ENCODE data around the gene FOS.
A peak's percentile ranks its signal among the peaks of the same experiment; 100 is the strongest.

The FOS gene

GRCh38 chr14:75267141-75267721 lies 11.4 kb upstream of the FOS start:
- TF ChIP-seq, protein P1, sequence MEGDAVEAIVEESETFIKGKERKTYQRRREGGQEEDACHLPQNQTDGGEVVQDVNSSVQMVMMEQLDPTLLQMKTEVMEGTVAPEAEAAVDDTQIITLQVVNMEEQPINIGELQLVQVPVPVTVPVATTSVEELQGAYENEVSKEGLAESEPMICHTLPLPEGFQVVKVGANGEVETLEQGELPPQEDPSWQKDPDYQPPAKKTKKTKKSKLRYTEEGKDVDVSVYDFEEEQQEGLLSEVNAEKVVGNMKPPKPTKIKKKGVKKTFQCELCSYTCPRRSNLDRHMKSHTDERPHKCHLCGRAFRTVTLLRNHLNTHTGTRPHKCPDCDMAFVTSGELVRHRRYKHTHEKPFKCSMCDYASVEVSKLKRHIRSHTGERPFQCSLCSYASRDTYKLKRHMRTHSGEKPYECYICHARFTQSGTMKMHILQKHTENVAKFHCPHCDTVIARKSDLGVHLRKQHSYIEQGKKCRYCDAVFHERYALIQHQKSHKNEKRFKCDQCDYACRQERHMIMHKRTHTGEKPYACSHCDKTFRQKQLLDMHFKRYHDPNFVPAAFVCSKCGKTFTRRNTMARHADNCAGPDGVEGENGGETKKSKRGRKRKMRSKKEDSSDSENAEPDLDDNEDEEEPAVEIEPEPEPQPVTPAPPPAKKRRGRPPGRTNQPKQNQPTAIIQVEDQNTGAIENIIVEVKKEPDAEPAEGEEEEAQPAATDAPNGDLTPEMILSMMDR (conservative IDR thresholded peaks at IDR 0.05; ENCODE audit: control insufficient read depth, insufficient read depth, low read depth, low read length) = no peak
- H3K4me3 ChIP-seq (ENCODE audit: control insufficient read depth, low read depth, low read length) = no peak overlapping the region
- no peak for DNase-seq (ENCODE audit: low read depth)

- TF ChIP-seq, protein P1 (conservative IDR thresholded peaks at IDR 0.05; ENCODE audit: control insufficient read depth, insufficient read depth, low read depth, low read length) = no peak
- DNase-seq (ENCODE audit: low read depth) = no peak
- H3K4me3 ChIP-seq (ENCODE audit: control insufficient read depth, low read depth, low read length) = no peak overlapping the region
Observed at GRCh38 chr14:75268633-75269550, 9.7 kb upstream of the FOS start.

GRCh38 chr14:75271514-75271913 lies 7.1 kb upstream of the FOS start:
- no peak for DNase-seq (ENCODE audit: low read depth)
- no peak overlapping the region for H3K4me3 ChIP-seq (ENCODE audit: control insufficient read depth, low read depth, low read length)
- TF ChIP-seq, protein P1 (conservative IDR thresholded peaks at IDR 0.05; ENCODE audit: control insufficient read depth, insufficient read depth, low read depth, low read length) = no peak

DNA sequence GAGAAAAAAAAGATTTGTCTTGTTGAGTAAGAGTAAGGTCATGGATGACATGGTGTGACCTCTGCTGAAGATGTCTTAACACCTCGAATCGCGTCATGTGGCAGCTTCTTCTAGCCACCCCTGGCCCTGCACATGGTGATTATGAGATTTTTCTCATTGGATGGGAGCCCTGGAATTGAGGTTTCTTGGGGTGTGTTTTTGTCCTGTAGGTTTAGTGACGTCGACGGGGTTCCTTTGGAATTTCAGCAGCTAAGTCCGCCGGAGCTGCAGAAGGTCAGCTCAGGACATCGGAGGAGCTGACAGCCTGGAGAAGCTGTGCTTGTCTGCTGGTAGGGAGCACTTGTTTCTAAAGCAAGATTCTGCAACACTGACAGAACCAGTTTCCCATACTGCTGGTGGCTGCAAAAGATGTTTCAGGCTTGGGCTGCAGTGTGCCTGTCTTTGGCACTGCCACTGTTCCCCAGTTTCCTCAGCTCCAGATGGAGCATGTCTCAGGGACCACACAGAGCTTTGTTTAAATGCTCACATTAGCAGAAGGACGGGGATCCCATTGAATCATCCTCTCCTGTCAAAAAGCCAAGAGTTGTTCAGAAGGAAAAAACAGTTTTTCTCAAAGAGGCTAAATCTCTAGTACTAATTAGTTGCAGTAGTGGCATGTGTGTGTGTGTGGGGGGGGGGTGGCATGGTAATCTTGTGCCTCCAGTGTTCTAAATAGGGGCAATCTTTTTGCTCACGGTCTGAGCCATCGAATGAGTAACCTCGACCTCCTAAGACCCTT lies 5.2 kb upstream of the FOS start:
- TF ChIP-seq, protein P1 (conservative IDR thresholded peaks at IDR 0.05; ENCODE audit: control insufficient read depth, insufficient read depth, low read depth, low read length) = no peak

GRCh38 chr14:75274050-75274898 lies 4.4 kb upstream of the FOS start:
- DNase-seq (ENCODE audit: low read depth) = no peak
- TF ChIP-seq, protein P1 (conservative IDR thresholded peaks at IDR 0.05; ENCODE audit: control insufficient read depth, insufficient read depth, low read depth, low read length) = no peak

More for the DNA sequence above, 5.2 kb upstream of the FOS start:
- H3K4me3 ChIP-seq (ENCODE audit: control insufficient read depth, low read depth, low read length) = no peak overlapping the region
- peak; percentile 95 for DNase-seq (ENCODE audit: low read depth)

More at GRCh38 chr14:75274050-75274898, 4.4 kb upstream of the FOS start:
- H3K4me3 ChIP-seq (ENCODE audit: control insufficient read depth, low read depth, low read length) = no peak overlapping the region

All from fibroblast of mammary gland (primary cell).